ENCODE measurements around the gene HLA-DMA. TPM values are rescaled to one million over a fixed set of nuclear protein-coding genes. Genes with fewer than 3 reads are reported as not detected.

The HLA-DMA gene
- total and polyA plus RNA-seq, 2 of the 8 experiments (the other 6 are each of a cell fraction or from before 2014, with no cell fraction given), result 13.3 to 23.1 TPM

DNA sequence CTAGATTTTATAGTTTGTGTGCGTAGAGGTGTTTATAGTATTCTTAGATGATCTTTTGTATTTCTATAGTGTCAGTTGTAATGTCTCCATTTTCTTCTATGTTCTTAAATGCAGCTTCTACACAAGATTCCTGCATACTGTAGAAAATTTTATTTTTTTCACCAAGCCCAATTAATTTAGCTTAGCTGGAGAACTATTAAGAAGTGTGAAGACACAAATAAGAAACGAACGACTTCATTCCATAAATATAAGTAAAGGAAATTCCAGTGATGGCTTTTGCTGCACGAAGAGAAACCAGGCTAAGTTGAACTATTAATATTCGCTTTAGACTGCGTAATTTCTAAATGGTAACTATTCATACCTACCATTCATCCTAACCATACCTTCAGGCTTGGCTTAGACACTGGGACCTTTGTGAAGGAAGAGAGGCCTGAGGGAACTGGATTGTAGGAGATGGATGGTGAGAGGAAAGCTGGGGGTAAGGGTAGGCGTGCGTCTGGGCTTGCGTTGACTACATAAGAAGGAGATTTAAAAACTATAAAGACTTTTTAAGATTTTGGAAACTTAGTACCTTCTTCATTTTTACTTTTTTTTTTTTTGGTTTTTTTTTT, 40.6 kb upstream of the HLA-DMA start (continued):
- TF ChIP-seq, protein P1, sequence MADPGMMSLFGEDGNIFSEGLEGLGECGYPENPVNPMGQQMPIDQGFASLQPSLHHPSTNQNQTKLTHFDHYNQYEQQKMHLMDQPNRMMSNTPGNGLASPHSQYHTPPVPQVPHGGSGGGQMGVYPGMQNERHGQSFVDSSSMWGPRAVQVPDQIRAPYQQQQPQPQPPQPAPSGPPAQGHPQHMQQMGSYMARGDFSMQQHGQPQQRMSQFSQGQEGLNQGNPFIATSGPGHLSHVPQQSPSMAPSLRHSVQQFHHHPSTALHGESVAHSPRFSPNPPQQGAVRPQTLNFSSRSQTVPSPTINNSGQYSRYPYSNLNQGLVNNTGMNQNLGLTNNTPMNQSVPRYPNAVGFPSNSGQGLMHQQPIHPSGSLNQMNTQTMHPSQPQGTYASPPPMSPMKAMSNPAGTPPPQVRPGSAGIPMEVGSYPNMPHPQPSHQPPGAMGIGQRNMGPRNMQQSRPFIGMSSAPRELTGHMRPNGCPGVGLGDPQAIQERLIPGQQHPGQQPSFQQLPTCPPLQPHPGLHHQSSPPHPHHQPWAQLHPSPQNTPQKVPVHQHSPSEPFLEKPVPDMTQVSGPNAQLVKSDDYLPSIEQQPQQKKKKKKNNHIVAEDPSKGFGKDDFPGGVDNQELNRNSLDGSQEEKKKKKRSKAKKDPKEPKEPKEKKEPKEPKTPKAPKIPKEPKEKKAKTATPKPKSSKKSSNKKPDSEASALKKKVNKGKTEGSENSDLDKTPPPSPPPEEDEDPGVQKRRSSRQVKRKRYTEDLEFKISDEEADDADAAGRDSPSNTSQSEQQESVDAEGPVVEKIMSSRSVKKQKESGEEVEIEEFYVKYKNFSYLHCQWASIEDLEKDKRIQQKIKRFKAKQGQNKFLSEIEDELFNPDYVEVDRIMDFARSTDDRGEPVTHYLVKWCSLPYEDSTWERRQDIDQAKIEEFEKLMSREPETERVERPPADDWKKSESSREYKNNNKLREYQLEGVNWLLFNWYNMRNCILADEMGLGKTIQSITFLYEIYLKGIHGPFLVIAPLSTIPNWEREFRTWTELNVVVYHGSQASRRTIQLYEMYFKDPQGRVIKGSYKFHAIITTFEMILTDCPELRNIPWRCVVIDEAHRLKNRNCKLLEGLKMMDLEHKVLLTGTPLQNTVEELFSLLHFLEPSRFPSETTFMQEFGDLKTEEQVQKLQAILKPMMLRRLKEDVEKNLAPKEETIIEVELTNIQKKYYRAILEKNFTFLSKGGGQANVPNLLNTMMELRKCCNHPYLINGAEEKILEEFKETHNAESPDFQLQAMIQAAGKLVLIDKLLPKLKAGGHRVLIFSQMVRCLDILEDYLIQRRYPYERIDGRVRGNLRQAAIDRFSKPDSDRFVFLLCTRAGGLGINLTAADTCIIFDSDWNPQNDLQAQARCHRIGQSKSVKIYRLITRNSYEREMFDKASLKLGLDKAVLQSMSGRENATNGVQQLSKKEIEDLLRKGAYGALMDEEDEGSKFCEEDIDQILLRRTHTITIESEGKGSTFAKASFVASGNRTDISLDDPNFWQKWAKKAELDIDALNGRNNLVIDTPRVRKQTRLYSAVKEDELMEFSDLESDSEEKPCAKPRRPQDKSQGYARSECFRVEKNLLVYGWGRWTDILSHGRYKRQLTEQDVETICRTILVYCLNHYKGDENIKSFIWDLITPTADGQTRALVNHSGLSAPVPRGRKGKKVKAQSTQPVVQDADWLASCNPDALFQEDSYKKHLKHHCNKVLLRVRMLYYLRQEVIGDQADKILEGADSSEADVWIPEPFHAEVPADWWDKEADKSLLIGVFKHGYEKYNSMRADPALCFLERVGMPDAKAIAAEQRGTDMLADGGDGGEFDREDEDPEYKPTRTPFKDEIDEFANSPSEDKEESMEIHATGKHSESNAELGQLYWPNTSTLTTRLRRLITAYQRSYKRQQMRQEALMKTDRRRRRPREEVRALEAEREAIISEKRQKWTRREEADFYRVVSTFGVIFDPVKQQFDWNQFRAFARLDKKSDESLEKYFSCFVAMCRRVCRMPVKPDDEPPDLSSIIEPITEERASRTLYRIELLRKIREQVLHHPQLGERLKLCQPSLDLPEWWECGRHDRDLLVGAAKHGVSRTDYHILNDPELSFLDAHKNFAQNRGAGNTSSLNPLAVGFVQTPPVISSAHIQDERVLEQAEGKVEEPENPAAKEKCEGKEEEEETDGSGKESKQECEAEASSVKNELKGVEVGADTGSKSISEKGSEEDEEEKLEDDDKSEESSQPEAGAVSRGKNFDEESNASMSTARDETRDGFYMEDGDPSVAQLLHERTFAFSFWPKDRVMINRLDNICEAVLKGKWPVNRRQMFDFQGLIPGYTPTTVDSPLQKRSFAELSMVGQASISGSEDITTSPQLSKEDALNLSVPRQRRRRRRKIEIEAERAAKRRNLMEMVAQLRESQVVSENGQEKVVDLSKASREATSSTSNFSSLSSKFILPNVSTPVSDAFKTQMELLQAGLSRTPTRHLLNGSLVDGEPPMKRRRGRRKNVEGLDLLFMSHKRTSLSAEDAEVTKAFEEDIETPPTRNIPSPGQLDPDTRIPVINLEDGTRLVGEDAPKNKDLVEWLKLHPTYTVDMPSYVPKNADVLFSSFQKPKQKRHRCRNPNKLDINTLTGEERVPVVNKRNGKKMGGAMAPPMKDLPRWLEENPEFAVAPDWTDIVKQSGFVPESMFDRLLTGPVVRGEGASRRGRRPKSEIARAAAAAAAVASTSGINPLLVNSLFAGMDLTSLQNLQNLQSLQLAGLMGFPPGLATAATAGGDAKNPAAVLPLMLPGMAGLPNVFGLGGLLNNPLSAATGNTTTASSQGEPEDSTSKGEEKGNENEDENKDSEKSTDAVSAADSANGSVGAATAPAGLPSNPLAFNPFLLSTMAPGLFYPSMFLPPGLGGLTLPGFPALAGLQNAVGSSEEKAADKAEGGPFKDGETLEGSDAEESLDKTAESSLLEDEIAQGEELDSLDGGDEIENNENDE (IDR thresholded peaks at IDR 0.05; ENCODE audit: insufficient replicate concordance, low read length), result no peak
- TF ChIP-seq HDAC2 (IDR thresholded peaks at IDR 0.05; ENCODE audit: borderline replicate concordance in 1 of 2, low read depth in 2 of 2, low read length in 2 of 2) (no peak), GTF2F1 (IDR thresholded peaks at IDR 0.05; ENCODE audit: borderline replicate concordance, low read depth, low read length) (no peak), KDM4A (IDR thresholded peaks at IDR 0.05; ENCODE audit: low read depth, low read length, severe bottlenecking) (no peak), RBBP5 (IDR thresholded peaks at IDR 0.05; ENCODE audit: borderline replicate concordance, low read depth, low read length) (no peak), TEAD4 (IDR thresholded peaks at IDR 0.05; ENCODE audit: low read depth, low read length) (no peak), EGR1 (IDR thresholded peaks at IDR 0.05; ENCODE audit: borderline replicate concordance, low read depth, low read length) (no peak)
- TF ChIP-seq, protein P2, sequence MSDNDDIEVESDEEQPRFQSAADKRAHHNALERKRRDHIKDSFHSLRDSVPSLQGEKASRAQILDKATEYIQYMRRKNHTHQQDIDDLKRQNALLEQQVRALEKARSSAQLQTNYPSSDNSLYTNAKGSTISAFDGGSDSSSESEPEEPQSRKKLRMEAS (IDR thresholded peaks at IDR 0.05), result no peak
- TF ChIP-seq, protein P3, sequence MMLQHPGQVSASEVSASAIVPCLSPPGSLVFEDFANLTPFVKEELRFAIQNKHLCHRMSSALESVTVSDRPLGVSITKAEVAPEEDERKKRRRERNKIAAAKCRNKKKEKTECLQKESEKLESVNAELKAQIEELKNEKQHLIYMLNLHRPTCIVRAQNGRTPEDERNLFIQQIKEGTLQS (IDR thresholded peaks at IDR 0.05; ENCODE audit: insufficient read depth, low read depth, low read length), result no peak

Data from H1 (cell line).